IPS-NIHi11 (cell line): Measurements from ENCODE around the gene DGLUCY.
"Not testable (repeated sequence)": the region's sequence is repeated elsewhere in the genome, so short reads cannot be mapped to it uniquely, and the experiment has no call there.

Experiments
- DNase-seq: peaks from one replicate; pipeline ENCODE4 v3.0.0; 2012; ENCODE audit warnings: mixed read lengths, low spot score

The DGLUCY gene

GRCh38 chr14:91108941-91109611 is 4.8 kb upstream of the DGLUCY start:
- DNase-seq: no peak

GRCh38 chr14:91111443-91111842 is 2.4 kb upstream of the DGLUCY start:
- no peak for DNase-seq

DNA sequence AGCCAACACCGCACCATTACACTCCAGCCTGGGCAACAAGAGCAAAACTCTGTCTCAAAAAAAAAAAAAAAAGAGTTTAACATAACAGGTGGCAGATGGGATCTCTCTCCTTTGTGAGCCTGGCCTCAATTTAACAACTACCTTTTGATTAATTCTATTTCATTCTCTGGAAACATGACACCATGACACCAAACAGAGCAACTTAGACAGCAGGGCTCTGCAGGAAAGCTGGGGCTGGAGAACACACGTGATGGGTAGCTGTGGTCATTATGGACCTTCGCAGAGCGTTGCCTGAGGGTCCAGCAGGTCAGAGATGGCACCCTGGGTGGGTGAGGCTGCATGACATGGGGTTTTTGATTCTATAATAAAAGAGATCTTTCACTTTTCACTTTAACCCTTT is 1.7 kb upstream of the DGLUCY start:
- no peak for DNase-seq

DNA sequence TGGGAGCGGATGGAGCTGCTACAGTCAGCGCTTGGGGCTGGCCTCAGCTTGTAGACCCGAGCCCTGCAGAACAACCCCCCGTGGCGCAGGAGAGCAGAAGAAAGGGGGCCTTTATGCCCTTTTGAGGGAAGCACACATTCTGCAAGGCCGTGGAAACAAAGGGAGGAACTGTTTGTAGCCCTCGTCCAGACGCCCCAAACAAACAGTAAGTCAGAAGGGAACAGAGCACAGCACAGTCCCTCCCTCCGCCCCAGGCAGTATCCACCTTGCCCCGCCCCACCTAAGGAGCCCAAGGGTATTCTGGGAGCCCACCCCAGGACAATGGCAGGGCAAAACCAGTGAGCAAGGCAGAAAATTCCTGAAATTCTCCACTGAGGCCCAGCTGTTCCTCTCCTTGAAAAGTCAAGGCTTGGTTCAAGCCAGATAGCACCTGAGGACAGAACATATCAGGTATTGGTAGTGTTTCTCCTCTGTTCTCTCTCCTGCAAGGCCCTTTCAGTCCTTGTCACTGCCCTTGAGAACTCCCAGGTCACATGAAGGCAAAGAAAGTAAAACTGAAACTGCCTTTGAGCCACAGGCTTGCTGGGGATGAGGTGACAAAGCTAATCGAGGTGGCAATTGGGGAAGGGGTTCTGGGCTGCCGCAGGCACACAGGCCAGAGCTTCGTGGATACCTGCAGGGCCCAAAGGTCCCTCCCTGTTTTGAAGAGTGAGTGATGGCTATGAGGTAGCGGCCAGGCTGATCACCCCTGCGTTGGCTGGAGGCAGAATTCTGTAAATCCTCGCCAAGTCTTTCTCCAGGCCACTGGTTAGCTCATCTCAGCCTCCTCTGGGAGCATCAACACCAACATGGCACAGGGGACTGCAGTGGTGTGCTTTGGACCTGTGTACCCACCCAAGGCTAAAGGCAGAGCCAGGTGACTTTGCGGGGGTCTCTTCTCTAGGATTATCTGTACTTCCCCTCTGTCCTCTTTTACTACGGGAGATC is 499 bp downstream of the DGLUCY start:
- peak; percentile 85 for DNase-seq

GRCh38 chr14:91115986-91116770 is 2.3 kb downstream of the DGLUCY start:
- no peak for DNase-seq

GRCh38 chr14:91116913-91117588 is 3.2 kb downstream of the DGLUCY start:
- no peak for DNase-seq

- DNase-seq: no peak
Observed at GRCh38 chr14:91117960-91118359, 4.1 kb downstream of the DGLUCY start.

- no peak for DNase-seq
Observed at GRCh38 chr14:91118511-91119068, 4.7 kb downstream of the DGLUCY start.

DNA sequence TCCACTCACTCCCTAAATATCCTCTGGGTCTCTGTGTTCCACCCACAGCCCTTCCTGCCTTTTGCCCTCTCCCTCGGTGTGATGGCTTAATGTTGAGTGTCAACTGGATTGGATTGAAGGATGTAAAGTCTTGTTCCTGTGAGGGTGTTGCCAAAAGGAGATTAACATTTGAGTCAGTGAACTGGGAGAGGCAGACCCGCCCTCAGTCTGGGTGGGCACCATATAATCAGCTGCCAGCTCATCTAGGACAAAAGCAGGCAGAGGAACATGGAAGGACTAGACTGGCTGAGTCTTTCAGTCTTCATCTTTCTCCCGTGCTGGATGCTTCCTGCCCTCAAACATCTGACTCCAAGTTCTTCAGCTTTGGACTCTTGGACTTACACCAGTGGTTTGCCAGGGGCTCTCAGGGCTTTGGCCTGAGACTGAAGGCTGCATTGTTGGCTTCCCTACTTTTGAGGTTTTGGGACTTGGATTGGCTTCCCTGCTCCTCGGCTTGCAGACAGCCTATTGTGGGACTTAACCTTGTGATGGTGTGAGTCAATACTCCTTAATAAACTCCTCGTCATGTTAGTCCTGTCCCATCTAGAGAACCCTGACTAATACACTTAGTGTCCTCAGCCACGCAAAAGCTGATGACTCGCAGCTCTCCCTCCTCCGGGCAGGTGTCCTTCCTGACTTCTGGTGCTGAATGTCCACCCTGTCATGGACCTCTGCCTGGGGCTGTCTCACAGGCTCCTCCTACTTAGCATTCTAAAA is 5.9 kb downstream of the DGLUCY start:
- DNase-seq: no peak

DNA sequence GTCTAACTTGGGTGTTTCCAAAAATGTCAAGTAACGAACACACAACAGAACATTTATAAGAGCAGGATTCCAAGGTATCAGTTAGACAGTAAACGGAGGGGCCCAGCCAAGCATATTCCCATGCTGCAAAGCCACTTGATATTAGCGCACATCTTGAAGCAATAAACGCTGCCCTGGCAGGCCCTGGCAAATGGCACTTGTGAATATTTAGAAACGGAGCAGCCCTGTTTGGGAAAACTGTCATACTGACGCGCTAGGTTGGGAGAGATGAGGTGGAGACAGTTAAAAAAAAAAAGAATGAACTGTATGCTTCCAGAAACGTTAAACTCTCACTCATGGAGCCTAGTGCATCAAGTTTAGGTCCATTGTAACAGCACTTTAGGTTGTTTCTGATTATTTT is 9.3 kb downstream of the DGLUCY start:
- DNase-seq: no peak

- DNase-seq: not testable (repeated sequence)
Observed at GRCh38 chr14:91124406-91125270, 10.8 kb downstream of the DGLUCY start.

DNA sequence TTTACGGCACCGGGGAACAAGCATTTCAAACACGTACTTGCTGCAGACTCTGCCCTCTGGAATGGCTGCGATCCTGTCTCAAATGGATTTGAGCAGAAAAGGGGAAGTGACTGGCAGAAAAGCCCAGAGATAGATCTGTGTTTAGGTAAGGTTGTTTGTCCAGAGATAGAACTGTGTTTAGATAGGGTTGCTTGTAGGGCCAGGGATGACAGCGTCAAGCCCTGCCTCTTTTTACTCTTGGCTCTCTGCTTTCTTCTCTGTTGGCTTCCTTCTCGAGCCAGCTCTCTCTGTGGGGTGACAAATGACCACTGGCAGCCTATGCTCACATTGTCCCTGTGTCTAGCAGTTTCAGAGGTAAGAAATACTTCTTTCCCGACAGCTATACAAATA is 11.4 kb downstream of the DGLUCY start:
- DNase-seq: no peak

- no peak for DNase-seq
Observed at GRCh38 chr14:91125801-91126200, 11.9 kb downstream of the DGLUCY start.

DNA sequence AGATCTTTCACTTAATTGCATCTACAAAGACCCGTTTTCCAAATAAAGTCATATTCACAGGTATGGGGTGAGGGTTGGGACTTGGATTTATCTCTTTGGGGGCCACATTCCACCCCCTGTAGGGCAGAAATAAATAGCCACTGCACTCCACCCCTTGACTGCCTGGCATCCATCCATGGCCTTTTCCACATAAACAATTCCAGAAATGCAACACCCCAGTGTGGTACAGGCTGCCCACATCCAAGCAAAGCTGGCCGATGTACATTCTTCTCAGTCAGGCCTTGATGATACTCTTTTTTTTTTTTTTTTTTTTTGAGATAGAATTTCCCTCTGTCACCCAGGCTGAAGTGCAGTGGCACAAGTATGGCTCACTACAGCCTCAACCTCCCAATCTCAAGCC is 12.9 kb downstream of the DGLUCY start:
- no peak for DNase-seq

DNA sequence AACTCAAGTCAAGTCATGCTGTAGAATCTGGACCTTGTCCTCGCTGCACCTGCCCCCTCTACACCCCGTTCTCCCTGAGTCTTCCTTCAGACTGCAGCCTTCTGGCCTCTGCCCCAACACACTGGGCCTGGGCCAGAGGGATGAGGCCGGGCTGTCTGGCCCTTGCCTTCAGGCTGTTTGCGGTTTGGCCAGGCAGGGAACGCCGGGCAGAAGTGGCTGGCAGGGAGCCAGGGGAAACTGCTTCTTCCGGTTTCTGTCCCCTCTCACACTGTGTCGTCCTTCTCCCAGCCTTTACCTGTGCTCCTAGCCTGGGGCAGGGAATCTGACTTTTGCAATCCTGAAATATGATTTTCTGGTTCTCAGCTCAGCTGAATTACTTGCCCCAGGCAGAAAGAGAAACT is 13.5 kb downstream of the DGLUCY start:
- DNase-seq: no peak

DNA sequence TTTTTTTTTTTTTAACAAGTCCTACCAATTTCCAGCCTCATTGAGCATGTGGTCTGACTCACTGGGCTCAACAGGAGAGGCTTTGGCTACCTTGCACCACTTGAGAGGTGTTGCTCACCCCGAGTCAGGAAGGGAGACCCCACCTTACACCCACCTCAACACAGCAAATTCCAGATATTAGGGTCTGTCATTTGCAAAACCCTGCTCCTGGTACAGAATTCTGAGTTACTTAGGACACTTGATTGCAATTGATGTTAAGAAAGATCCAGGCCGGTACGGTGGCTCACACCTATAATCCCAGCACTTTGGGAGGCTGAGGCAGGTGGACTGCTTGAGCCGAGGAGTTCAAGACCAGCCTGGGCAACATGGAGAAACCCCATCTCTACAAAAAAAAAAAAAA is 14.1 kb downstream of the DGLUCY start:
- no peak for DNase-seq

- DNase-seq: no peak
Observed at GRCh38 chr14:91128699-91129098, 14.8 kb downstream of the DGLUCY start.

DNA sequence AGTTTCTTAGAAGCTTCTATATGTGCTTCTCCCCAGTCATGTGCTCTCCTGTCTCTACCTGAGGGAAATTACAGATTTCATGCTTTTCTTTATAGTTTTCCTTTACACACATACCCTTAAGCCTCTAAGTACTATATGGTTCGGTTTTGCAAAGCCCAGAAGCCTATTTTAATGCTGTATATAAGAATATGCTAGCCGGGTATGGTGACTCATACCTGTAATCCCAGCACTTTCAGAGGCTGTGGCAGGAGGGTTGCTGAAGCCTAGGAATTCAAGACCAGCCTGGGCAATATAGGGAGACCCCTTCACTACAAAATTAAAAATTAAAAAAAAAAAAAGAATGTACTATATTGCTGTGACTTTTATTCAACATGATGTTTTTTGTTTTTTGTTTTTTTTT is 15.4 kb downstream of the DGLUCY start:
- DNase-seq: no peak

GRCh38 chr14:91135039-91135438 is 21.2 kb downstream of the DGLUCY start:
- DNase-seq: no peak
